Measurements from ENCODE around the gene ALAS1.

Gene ALAS1

DNA sequence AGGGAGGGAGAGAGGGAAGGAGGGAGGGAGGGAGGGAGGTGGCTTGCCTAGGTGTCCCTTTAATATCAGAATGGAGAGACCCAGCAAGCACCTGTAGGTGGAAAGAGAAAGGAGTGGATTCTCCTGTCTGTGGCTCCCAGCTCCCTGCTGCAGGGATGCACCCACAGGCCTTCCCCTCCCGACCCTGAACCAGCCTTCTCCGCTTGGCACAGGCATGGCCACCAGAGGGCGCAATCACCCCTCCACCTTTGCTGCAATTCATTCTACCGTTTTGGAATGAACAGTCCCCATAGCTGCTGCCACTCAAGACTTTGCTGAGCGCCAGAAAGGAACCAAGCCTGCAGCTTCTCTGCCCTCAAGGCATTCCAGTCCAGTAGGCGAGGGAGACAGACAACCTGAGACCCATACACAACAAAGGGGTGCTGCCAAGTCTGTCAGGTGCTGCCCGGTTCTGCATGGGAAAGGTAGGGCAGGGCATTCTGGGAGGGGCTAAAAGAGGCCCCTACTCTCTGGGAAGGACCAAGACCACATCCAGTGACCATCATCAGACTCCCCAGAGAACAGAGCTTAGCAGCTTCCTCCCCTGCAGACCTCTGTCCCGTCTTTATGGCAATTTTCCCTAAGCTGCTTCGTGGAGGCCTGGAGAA lies 22.5 kb downstream of the ALAS1 start:
- peak; percentile 74 for DNase-seq (ENCODE audit: low spot score)

GRCh38 chr3:52221141-52221562 lies 23.2 kb downstream of the ALAS1 start:
- DNase-seq (ENCODE audit: low spot score), result no peak

GRCh38 chr3:52221563-52222318 lies 23.8 kb downstream of the ALAS1 start:
- no peak for DNase-seq (ENCODE audit: low spot score)

- no peak for DNase-seq (ENCODE audit: low spot score)
Measured at GRCh38 chr3:52222319-52223221, 24.6 kb downstream of the ALAS1 start.

DNA sequence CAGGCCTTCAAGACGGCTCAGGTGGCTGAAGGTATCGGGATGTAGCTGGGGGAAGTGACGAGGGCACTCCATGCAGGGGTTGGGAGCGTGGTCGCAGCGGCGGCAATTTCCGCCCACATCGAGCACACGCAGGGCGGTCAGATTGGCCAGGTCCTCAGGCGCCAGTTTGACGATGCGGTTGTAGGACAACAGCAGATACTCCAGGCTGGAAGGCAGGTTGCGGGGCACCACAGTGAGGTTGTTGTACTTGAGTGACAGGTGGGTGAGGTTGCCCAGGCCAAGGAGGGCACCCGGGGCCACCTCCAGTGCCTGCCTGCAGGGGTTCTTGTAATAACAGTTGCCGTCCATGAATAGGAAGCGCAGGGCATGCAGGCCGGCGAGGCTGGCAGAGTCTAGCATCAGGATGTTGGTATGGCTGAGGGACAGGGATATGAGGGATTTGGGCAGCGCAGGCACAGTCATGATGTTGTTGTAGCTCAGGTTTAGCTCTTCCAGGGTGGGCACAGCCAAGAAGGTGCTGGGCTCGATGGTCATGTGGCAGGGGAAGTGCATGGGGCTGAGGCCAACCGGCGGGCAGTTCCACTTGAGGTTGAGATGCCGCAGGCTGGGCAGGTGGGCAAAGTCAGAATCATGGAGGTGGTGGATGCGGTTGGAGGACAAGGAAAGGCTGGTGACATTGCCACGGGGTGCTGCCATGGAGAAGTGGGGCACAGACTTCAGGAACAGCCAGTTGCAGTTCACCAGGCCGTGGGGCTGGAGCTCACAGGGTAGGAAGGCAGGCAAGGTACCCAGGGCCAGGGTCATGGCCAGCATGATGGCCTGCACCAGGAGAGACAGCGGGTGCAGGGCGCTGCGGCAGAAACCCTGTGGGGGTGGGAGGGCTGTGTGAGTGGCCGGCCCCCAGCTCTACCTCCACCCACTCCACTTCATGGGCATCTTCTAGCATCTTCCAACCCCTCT lies 25.8 kb downstream of the ALAS1 start:
- no peak for DNase-seq (ENCODE audit: low spot score)

- no peak for DNase-seq (ENCODE audit: low spot score)
Measured at GRCh38 chr3:52225452-52226228, 27.7 kb downstream of the ALAS1 start, which contains the start of gene TLR9. Gene TLR9 (minus strand): TSS chr3:52225645. CDS start chr3:52225529, 116 bp downstream.

- DNase-seq (ENCODE audit: low spot score), result no peak
Measured at GRCh38 chr3:52226229-52226817, 28.4 kb downstream of the ALAS1 start.

DNA sequence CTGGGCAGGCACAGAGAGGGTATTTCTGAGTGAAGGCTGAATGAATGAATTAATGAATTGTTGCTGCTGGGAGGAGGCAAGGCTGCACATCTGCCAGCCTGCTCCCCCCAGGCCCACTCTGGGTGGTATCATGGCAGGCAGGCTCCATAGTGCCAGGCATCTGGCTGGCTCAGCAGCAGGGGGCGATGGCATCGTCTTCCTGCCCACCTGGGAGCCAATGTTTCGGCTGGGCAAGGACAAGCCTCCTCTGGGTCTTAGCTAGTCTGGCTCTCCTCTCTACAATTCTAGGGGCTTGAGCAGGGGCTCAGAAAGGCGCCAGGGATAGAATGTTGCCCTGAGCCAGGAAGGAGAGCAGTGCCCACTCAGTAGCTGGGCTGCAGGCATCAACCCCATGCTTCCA lies 29.2 kb downstream of the ALAS1 start:
- DNase-seq (ENCODE audit: low spot score), result no peak

GRCh38 chr3:52227766-52228165 lies 29.8 kb downstream of the ALAS1 start:
- no peak for DNase-seq (ENCODE audit: low spot score)

DNA sequence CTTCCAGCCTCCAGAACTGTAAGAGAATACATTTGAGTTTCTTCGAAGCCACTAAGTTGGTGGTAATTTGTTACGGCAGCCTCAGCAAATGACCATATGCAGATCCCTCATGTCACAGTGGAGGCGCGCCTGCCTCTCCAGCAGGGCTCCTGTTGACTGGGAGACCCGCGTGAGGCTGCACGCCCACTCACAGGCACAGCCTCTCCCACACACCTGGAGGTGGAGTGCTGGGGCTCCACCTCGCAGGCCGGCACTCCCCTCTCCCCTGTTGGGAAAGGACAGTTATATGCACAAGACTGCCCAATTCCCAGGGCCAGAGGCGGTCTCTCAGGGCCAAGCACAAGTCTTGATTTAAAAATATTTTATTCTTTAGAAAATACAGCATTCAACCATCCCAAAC lies 30.3 kb downstream of the ALAS1 start:
- DNase-seq (ENCODE audit: low spot score), result no peak

DNA sequence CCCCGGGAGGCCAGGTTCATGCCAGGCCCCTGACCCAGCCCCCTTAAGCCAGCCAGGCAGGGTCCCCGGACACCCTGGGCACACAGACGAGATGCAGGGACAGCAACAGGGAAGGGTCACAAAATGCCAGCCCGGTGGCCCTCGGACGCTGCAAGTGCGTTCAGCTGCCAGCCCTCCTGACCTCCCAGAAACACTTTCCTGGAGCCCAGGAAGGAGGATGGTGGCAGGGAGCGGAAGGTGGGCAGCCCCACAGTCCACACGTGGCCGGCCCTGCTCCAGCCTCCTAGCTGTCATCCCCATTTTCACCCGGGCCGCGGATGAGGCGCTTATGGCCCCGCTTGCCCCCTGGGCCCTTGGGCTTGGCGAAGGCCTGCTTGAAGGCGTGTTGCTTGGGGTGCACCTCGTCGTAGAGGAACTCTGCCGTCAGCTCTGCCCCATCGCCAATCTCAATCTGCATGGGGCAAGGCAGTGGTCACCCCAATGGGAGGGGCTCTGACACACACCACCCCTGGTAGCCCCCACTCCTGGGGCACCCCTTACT lies 30.9 kb downstream of the ALAS1 start:
- no peak for DNase-seq (ENCODE audit: low spot score)

DNA sequence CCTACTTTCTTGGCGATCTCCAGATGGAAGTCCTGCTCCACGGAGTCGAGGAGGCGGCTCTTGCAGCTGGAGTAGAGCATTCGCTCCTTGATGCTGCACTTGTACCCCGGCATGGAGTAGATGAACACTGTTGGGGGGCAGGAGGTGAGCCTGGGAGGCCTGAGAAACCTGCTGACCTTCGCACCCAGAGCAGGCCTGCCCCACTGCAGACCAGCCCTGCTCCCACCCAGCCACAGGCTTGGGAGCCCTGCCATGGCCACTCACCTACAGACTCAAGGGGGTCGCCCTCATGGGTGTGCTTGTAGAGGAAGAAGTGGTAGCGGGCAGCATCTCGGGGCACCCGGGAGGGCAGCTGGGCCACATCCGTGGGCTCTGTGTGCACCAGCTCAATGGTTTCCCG lies 31.7 kb downstream of the ALAS1 start:
- DNase-seq (ENCODE audit: low spot score), result no peak

DNA sequence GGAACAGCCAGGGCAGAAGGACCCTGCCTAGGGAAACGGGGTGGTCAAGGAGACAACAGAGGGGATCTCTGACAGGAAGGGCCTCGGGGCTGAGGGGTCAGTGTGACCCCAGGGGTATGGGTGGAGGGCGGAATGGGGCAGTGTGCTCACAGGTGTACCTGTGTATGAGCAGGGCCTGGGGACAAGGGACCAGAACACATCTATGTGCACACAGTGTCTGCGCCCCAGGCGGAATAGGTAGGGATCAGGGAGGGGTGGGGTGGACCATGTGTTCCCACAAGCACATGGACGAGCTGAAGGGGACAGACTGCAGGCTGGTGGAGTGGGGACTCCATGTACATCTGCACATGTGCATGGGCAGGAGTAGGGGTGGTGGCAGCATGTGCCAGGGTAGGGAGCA lies 32.5 kb downstream of the ALAS1 start:
- DNase-seq (ENCODE audit: low spot score), result no peak

GRCh38 chr3:52230889-52231499 lies 33.0 kb downstream of the ALAS1 start:
- DNase-seq (ENCODE audit: low spot score), result no peak

- peak; percentile 39 for DNase-seq (ENCODE audit: low spot score)
Measured at GRCh38 chr3:52231502-52232278, 33.7 kb downstream of the ALAS1 start.

- DNase-seq (ENCODE audit: low spot score), result no peak
Measured at GRCh38 chr3:52232279-52233107, 34.5 kb downstream of the ALAS1 start.

DNA sequence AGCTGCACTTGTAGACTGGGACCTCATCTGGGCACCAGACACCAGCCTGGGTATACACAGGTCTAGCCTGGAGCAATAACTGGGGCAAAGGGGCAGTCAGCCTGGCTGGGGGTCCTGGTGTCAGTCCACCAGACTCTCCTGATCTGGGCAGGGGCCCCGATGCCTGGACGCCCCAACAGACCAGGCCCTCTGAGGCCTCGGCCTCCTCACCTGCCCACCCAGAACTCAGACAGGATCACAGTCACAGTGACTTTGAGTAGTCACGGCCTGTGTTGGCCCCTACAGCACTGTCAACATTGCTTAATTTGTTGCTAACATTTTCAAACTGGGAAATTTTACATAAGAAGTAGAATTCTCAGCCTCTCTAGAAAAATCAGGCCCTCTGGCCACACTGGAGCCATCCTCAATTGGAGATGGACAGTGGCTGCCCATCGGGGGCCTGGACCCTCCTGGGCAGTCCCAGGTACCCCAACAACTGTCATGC lies 35.2 kb downstream of the ALAS1 start:
- DNase-seq (ENCODE audit: low spot score), result no peak

Data from SK-N-DZ (cell line).